HG03442 (cell line): ENCODE measurements around the gene IVNS1ABP.
"Not testable (repeated sequence)": the region's sequence is repeated elsewhere in the genome, so short reads cannot be mapped to it uniquely, and the experiment has no call there.

ENCODE experiments used
- ATAC-seq: cut with Tn5 transposase; IDR thresholded peaks from one replicate; pipeline ENCODE4 v1.9.1; 2021; ENCODE audit warnings: mild to moderate bottlenecking, moderate library complexity; ENCODE audit not compliant: unreplicated experiment

IVNS1ABP gene

GRCh38 chr1:185258676-185259075, 58.4 kb downstream of the IVNS1ABP start:
- no peak for ATAC-seq

GRCh38 chr1:185257950-185258208, 59.2 kb downstream of the IVNS1ABP start:
- ATAC-seq, result no peak

GRCh38 chr1:185257116-185257949, 59.7 kb downstream of the IVNS1ABP start:
- not testable (repeated sequence) for ATAC-seq

- not testable (repeated sequence) for ATAC-seq
Measured at GRCh38 chr1:185255595-185255994, 61.4 kb downstream of the IVNS1ABP start.

- ATAC-seq, result not testable (repeated sequence)
Measured at GRCh38 chr1:185252404-185252803, 64.6 kb downstream of the IVNS1ABP start.

GRCh38 chr1:185251928-185252327, 65.1 kb downstream of the IVNS1ABP start:
- ATAC-seq, result not testable (repeated sequence)

- no peak for ATAC-seq
Measured at GRCh38 chr1:185250063-185250462, 67.0 kb downstream of the IVNS1ABP start.

GRCh38 chr1:185249563-185249962, 67.5 kb downstream of the IVNS1ABP start:
- no peak for ATAC-seq
